Measurements from ENCODE around the gene OPTC.

GRCh38 chr1:203536980-203537455 lies 43.1 kb downstream of the OPTC start:
- TF ChIP-seq, protein P1, sequence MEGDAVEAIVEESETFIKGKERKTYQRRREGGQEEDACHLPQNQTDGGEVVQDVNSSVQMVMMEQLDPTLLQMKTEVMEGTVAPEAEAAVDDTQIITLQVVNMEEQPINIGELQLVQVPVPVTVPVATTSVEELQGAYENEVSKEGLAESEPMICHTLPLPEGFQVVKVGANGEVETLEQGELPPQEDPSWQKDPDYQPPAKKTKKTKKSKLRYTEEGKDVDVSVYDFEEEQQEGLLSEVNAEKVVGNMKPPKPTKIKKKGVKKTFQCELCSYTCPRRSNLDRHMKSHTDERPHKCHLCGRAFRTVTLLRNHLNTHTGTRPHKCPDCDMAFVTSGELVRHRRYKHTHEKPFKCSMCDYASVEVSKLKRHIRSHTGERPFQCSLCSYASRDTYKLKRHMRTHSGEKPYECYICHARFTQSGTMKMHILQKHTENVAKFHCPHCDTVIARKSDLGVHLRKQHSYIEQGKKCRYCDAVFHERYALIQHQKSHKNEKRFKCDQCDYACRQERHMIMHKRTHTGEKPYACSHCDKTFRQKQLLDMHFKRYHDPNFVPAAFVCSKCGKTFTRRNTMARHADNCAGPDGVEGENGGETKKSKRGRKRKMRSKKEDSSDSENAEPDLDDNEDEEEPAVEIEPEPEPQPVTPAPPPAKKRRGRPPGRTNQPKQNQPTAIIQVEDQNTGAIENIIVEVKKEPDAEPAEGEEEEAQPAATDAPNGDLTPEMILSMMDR (IDR thresholded peaks at IDR 0.05) = no peak
- TF ChIP-seq POLR2A (IDR thresholded peaks at IDR 0.05) = no peak

All from heart left ventricle (tissue), 13 donors.